ENCODE data around the gene HTR3C.
"Not testable (repeated sequence)": the region's sequence is repeated elsewhere in the genome, so short reads cannot be mapped to it uniquely, and the experiment has no call there.

The HTR3C gene

DNA sequence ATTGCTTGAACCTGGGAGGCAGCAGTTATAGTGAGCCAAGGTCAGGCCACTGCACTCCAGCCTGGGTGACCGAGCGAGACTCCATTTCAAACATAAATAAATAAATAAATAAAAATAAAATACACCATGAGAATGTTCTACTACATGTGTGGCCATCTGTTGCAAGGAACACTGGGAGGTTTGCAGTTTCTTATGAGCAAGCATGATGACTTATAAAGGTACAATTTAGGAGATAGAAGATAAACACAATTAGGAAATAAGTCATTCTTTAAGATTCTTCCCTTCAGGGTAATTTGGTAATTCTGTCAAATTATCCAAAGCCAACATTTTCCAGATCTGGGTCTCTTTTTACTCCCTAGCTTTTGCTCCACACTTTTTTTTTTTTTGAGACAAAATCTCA lies 13.4 kb downstream of the HTR3C start:
- Histone ChIP-seq H3K79me2 (no peaks in the 10 kb centered on the region), H3K27ac (no peak overlapping the region), H3K4me3 (ENCODE audit: low read depth, low read length) (no peak overlapping the region), H3K9ac (no peak overlapping the region), H3K9me3 (ENCODE audit: control insufficient read depth, low read length) (no peaks in the 10 kb centered on the region), H3K36me3 (ENCODE audit: control insufficient read depth, insufficient read depth, low read length) (no peaks in the 10 kb centered on the region), H3K4me1 (no peaks in the 10 kb centered on the region), H3K4me2 (ENCODE audit: low read length) (no peak overlapping the region), H3K27me3 (ENCODE audit: control insufficient read depth, insufficient read depth, low read length) (no peaks in the 10 kb centered on the region), H2AFZ (no peak overlapping the region)
- no peak for TF ChIP-seq CTCF (IDR thresholded peaks at IDR 0.05)

DNA sequence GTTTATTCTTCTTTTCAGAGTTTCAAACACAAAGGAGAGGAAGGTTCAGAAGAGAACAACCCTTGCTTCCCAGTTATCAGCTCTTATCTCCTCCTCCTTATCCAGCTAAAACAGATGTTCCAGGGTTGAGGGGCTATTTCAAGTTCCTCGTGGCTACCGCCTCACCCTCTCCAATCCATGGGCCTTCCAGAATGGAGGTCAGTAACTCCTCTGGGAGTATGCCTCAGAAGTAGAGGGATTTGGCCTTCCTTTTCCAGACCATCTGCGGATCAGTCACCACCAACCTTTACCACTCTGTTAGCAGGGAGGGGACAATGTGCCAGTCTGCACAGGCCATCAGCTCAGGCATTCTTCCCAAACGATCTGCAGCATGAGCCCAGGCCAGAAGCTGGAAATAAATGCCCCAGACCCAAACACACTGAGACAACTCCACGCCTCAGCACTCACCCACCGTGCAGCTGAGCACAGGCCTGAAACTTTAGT lies 14.8 kb downstream of the HTR3C start:
- no peak overlapping the region for H3K4me3 ChIP-seq (ENCODE audit: low read depth, low read length)
- no peaks in the 10 kb centered on the region for H3K79me2 ChIP-seq
- TF ChIP-seq CTCF (IDR thresholded peaks at IDR 0.05): no peak
- H3K4me1 ChIP-seq: no peaks in the 10 kb centered on the region
- H3K9ac ChIP-seq: no peak overlapping the region
- H3K27me3 ChIP-seq (ENCODE audit: control insufficient read depth, insufficient read depth, low read length): no peaks in the 10 kb centered on the region
- no peak overlapping the region for H2AFZ ChIP-seq
- H3K36me3 ChIP-seq (ENCODE audit: control insufficient read depth, insufficient read depth, low read length): no peaks in the 10 kb centered on the region
- H3K4me2 ChIP-seq (ENCODE audit: low read length): no peak overlapping the region
- H3K9me3 ChIP-seq (ENCODE audit: control insufficient read depth, low read length): no peaks in the 10 kb centered on the region
- H3K27ac ChIP-seq: no peak overlapping the region

DNA sequence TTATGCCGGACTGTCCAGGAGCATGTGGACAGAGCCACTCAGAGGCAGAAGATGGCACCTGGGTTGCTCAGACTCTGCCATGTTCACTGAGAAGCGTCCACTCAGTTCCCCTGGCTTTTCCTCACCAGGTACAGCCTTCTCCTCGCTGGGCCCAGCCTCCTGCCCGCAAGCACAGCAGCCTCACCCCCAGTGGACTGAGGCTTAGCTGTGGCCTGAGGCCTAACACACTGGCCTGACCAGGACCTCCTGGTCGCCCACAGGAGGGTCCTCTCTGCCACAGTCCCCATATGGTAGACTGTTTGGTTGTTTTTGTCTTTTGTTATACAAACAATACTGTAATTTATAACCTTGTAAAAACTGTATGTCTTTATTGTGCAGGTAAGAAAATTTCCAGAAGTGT lies 15.5 kb downstream of the HTR3C start:
- Histone ChIP-seq H3K4me2 (ENCODE audit: low read length) (no peak overlapping the region), H3K27me3 (ENCODE audit: control insufficient read depth, insufficient read depth, low read length) (no peaks in the 10 kb centered on the region), H3K4me3 (ENCODE audit: low read depth, low read length) (no peak overlapping the region), H3K4me1 (no peaks in the 10 kb centered on the region), H3K27ac (no peak overlapping the region), H3K9ac (no peak overlapping the region), H3K36me3 (ENCODE audit: control insufficient read depth, insufficient read depth, low read length) (no peaks in the 10 kb centered on the region), H3K9me3 (ENCODE audit: control insufficient read depth, low read length) (no peaks in the 10 kb centered on the region), H3K79me2 (no peaks in the 10 kb centered on the region), H2AFZ (no peak overlapping the region)
- TF ChIP-seq CTCF (IDR thresholded peaks at IDR 0.05): no peak

GRCh38 chr3:184071142-184071541 lies 18.3 kb downstream of the HTR3C start:
- H2AFZ ChIP-seq; H3K4me1 ChIP-seq; H3K36me3 ChIP-seq (ENCODE audit: control insufficient read depth, insufficient read depth, low read length); H3K27ac ChIP-seq; H3K4me3 ChIP-seq (ENCODE audit: low read depth, low read length); H3K9ac ChIP-seq; H3K79me2 ChIP-seq; H3K4me2 ChIP-seq (ENCODE audit: low read length); H3K9me3 ChIP-seq (ENCODE audit: control insufficient read depth, low read length); H3K27me3 ChIP-seq (ENCODE audit: control insufficient read depth, insufficient read depth, low read length): not testable (repeated sequence)

DNA sequence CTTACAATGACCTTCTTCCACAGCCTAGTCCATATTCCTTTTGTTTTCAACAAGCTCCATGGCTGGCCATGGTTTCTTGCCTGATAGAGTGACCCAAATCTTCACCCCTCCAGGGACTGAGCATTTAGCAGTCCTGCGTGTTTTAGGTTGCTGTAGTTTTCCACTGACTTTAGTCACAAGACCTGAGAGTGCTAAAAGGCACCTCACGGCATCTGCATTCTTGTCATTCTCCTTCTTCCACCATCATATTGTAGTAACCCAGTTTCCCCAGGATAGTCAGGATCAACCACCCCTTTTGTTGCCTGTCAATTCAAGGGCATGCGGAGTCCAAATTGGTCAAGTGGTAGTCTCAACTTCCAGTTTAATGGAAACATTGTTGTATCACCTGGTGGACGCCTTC lies 20.8 kb downstream of the HTR3C start:
- H3K4me3 ChIP-seq (ENCODE audit: low read depth, low read length): no peak overlapping the region
- H2AFZ ChIP-seq: no peak overlapping the region
- H3K4me1 ChIP-seq: no peaks in the 10 kb centered on the region
- no peak overlapping the region for H3K27ac ChIP-seq
- no peak overlapping the region for H3K4me2 ChIP-seq (ENCODE audit: low read length)
- no peak overlapping the region for H3K9ac ChIP-seq
- no peaks in the 10 kb centered on the region for H3K79me2 ChIP-seq
- H3K27me3 ChIP-seq (ENCODE audit: control insufficient read depth, insufficient read depth, low read length): no peaks in the 10 kb centered on the region
- H3K36me3 ChIP-seq (ENCODE audit: control insufficient read depth, insufficient read depth, low read length): no peaks in the 10 kb centered on the region
- no peaks in the 10 kb centered on the region for H3K9me3 ChIP-seq (ENCODE audit: control insufficient read depth, low read length)
- TF ChIP-seq CTCF (IDR thresholded peaks at IDR 0.05): no peak

Measured in parathyroid adenoma (tissue), 2 donors.